Thoracic aorta (tissue), 2 donors: ENCODE results near the gene DNM3. TPM values are rescaled to one million over a fixed set of nuclear protein-coding genes. Genes with fewer than 3 reads are reported as not detected.

ENCODE experiments used
- ATAC-seq: fragments of 150-250 bp; one replicate; pipeline ENCODE4 v1.8.0; 2017; ENCODE audit warnings: low read depth; ENCODE audit not compliant: insufficient number of reproducible peaks, low FRiP score
- DNase-seq: peaks from one replicate; pipeline ENCODE4 v3.0.0-alpha.2; 2020; ENCODE audit warnings: low spot score
- H3K27ac ChIP-seq, 2 donors: fragments of 200-600 bp; sonication (generic); 1 replicate in 1 of 2; 2 replicates in 1 of 2; pipeline ENCODE4 v1.5.1; 2016; ENCODE audit warnings: mild to moderate bottlenecking in 2 of 2, moderate library complexity in 2 of 2
- H3K27me3 ChIP-seq: fragments of 200-600 bp; sonication (generic); replicated peaks from 2 replicates; pipeline ENCODE4 v1.6.0; 2016; ENCODE audit warnings: mild to moderate bottlenecking; ENCODE audit not compliant: insufficient read depth
- H3K36me3 ChIP-seq: fragments of 200-600 bp; sonication (generic); one replicate; pipeline ENCODE4 v1.5.1; 2016
- H3K4me1 ChIP-seq, 2 donors: fragments of 200-600 bp; sonication (generic); 1 replicate in 1 of 2; 2 replicates in 1 of 2; pipeline versions ENCODE4 v1.5.1 to v1.6.0; 2016; ENCODE audit warnings: low read depth in 2 of 2, mild to moderate bottlenecking in 1 of 2; ENCODE audit not compliant: control insufficient read depth in 1 of 2
- H3K4me3 ChIP-seq: fragments of 200-600 bp; sonication (generic); 2 replicates; pipeline ENCODE4 v1.5.1; 2016; ENCODE audit warnings: mild to moderate bottlenecking
- H3K9me3 ChIP-seq: fragments of 200-600 bp; sonication (generic); 2 replicates; pipeline ENCODE4 v1.5.1; 2016
- total RNA-seq, 2 donors: library from RNA; depleted of rRNA; stranded (reverse); fragments of >200 nt; gene quantifications; one replicate each; pipeline versions ENCODE4 v1.1.0 to v1.2.3, GENCODE V29; 2016
- TF ChIP-seq, protein P1 (sequence below): fragments of 200-600 bp; sonication (generic); IDR thresholded peaks from one replicate; pipeline ENCODE4 v1.5.1; 2019; ENCODE audit warnings: antibody characterized with exemption

DNM3 gene
- total RNA-seq, 2 donors from 2014 or later: 5.8 to 7.5 TPM

DNA sequence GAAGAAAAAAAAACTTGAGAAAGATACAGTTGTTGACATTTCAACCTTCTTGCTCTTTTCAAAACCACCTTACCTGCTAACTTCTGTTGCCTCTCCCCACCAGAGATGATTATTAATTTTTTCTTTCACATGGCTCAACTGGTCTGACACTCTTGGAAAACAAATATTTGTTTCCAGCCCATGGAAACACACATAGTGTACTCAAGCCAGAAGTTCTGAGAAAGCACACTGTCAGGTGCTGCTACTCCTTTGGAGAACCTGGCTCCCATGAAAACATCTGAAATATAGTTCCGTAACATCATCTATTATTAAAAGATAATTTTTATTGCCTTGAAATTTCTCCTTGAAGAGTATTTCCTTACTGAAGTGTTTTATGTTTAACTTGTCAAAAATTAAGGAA lies 434.2 kb downstream of the DNM3 start:
- Histone ChIP-seq H3K4me1 (peaks cover 12 to 18% of the 10 kb centered on the region in 2 donors), H3K27me3 (no peaks in the 10 kb centered on the region), H3K9me3 (no peaks in the 10 kb centered on the region), H3K4me3 (no peak overlapping the region), H3K27ac (no peak overlapping the region), H3K36me3 (no peaks in the 10 kb centered on the region)
- ATAC-seq (no peak), DNase-seq (no peak)
- TF ChIP-seq, protein P1, sequence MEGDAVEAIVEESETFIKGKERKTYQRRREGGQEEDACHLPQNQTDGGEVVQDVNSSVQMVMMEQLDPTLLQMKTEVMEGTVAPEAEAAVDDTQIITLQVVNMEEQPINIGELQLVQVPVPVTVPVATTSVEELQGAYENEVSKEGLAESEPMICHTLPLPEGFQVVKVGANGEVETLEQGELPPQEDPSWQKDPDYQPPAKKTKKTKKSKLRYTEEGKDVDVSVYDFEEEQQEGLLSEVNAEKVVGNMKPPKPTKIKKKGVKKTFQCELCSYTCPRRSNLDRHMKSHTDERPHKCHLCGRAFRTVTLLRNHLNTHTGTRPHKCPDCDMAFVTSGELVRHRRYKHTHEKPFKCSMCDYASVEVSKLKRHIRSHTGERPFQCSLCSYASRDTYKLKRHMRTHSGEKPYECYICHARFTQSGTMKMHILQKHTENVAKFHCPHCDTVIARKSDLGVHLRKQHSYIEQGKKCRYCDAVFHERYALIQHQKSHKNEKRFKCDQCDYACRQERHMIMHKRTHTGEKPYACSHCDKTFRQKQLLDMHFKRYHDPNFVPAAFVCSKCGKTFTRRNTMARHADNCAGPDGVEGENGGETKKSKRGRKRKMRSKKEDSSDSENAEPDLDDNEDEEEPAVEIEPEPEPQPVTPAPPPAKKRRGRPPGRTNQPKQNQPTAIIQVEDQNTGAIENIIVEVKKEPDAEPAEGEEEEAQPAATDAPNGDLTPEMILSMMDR: no peak

- Histone ChIP-seq H3K27ac (no peak overlapping the region), H3K9me3 (no peaks in the 10 kb centered on the region), H3K27me3 (no peaks in the 10 kb centered on the region), H3K4me1 (peaks cover 9 to 18% of the 10 kb centered on the region in 2 donors), H3K36me3 (no peaks in the 10 kb centered on the region), H3K4me3 (no peak overlapping the region)
- no peak for DNase-seq
- no peak for ATAC-seq
- TF ChIP-seq, protein P1: no peak
These were observed 435.0 kb downstream of the DNM3 start for GRCh38 chr1:172276120-172276818.

GRCh38 chr1:172277275-172277674 lies 436.0 kb downstream of the DNM3 start:
- no peak for ATAC-seq
- Histone ChIP-seq H3K4me1 (peaks cover 9 to 18% of the 10 kb centered on the region in 2 donors), H3K27me3 (no peaks in the 10 kb centered on the region), H3K9me3 (no peaks in the 10 kb centered on the region), H3K27ac (no peak overlapping the region), H3K36me3 (no peaks in the 10 kb centered on the region), H3K4me3 (no peak overlapping the region)
- DNase-seq: no peak
- TF ChIP-seq, protein P1: no peak

GRCh38 chr1:172277989-172278388 lies 436.7 kb downstream of the DNM3 start:
- Histone ChIP-seq H3K27me3 (no peaks in the 10 kb centered on the region), H3K36me3 (no peaks in the 10 kb centered on the region), H3K9me3 (no peaks in the 10 kb centered on the region), H3K4me1 (peaks cover 9 to 18% of the 10 kb centered on the region in 2 donors), H3K4me3 (no peak overlapping the region), H3K27ac (peak overlapping the region in 1 of 2 donors; percentile 36)
- ATAC-seq (no peak), DNase-seq (no peak)
- TF ChIP-seq, protein P1: no peak

- Histone ChIP-seq H3K9me3 (no peaks in the 10 kb centered on the region), H3K27ac (peak overlapping the region in 1 of 2 donors; percentile 36), H3K36me3 (no peaks in the 10 kb centered on the region), H3K4me3 (no peak overlapping the region), H3K27me3 (no peaks in the 10 kb centered on the region), H3K4me1 (peaks cover 9 to 18% of the 10 kb centered on the region in 2 donors)
- ATAC-seq (no peak), DNase-seq (no peak)
- TF ChIP-seq, protein P1: no peak
These were observed 437.2 kb downstream of the DNM3 start for GRCh38 chr1:172278478-172278877.
